ENCODE results near the gene TMEM256. TPM values are rescaled to one million over a fixed set of nuclear protein-coding genes. Genes with fewer than 3 reads are reported as not detected.

The TMEM256 gene
- total and polyA plus RNA-seq, 2 of the 8 experiments (the other 6 are each of a cell fraction or from before 2014, with no cell fraction given) = 97.0 to 350 TPM

- peak; percentile 69 to 82 for TF ChIP-seq RAD21 (IDR thresholded peaks at IDR 0.05 in 1 of 2, conservative IDR thresholded peaks at IDR 0.05 in 1 of 2; ENCODE audit: low read depth in 2 of 2, low read length in 2 of 2)
- peak in 1 of 2 experiments; percentile 55; a peak in 1 of 4 replicates for TF ChIP-seq HDAC2 (IDR thresholded peaks at IDR 0.05; ENCODE audit: borderline replicate concordance in 1 of 2, low read depth in 2 of 2, low read length in 2 of 2)
- no peak for TF ChIP-seq POU5F1 (IDR thresholded peaks at IDR 0.05; ENCODE audit: low read depth, low read length)
- TF ChIP-seq GTF2F1 (IDR thresholded peaks at IDR 0.05; ENCODE audit: borderline replicate concordance, low read depth, low read length) = no peak
- TF ChIP-seq BRCA1 (IDR thresholded peaks at IDR 0.05; ENCODE audit: low read depth, low read length) = no peak
- peak; percentile 21; the same call in 1 of the 2 replicates for TF ChIP-seq TAF1 (IDR thresholded peaks at IDR 0.05; ENCODE audit: low read depth, low read length)
- no peak for TF ChIP-seq RFX5 (IDR thresholded peaks at IDR 0.05; ENCODE audit: borderline replicate concordance, low read depth, low read length)
- no peak for TF ChIP-seq BCL11A (IDR thresholded peaks at IDR 0.05; ENCODE audit: low read depth in 2 of 2, low read length in 2 of 2)
Measured at GRCh38 chr17:7393613-7394451, 10.1 kb downstream of the TMEM256 start (continued).

All from H1 (cell line).